IPS-20b (cell line): Measurements from ENCODE around the gene TSPAN18.
"Not testable (repeated sequence)": the region's sequence is repeated elsewhere in the genome, so short reads cannot be mapped to it uniquely, and the experiment has no call there.

Experiments
- H3K27ac ChIP-seq: one replicate; pipeline ENCODE4 v1.5.1; 2013; ENCODE audit warnings: low read length
- H3K27me3 ChIP-seq: 2 replicates; pipeline ENCODE4 v1.6.1; 2013; ENCODE audit warnings: mild to moderate bottlenecking, low read length, inconsistent platforms; ENCODE audit not compliant: insufficient read depth
- H3K36me3 ChIP-seq: 2 replicates; pipeline ENCODE4 v1.6.1; 2013; ENCODE audit warnings: low read depth, mild to moderate bottlenecking, inconsistent platforms, low read length, moderate library complexity; ENCODE audit not compliant: insufficient read depth
- H3K4me1 ChIP-seq: 2 replicates; pipeline ENCODE4 v1.6.1; 2013; ENCODE audit warnings: mild to moderate bottlenecking, control low read depth, inconsistent platforms, low read length, moderate library complexity; ENCODE audit not compliant: insufficient read depth
- H3K4me3 ChIP-seq: 2 replicates; pipeline ENCODE4 v1.5.1; 2013; ENCODE audit warnings: mild to moderate bottlenecking, low read length, inconsistent platforms
- H3K9ac ChIP-seq: 2 replicates; pipeline ENCODE4 v1.6.1; 2013; ENCODE audit warnings: low read depth, mild to moderate bottlenecking, inconsistent platforms, low read length, moderate library complexity
- H3K9me3 ChIP-seq: 2 replicates; pipeline ENCODE4 v1.6.1; 2013; ENCODE audit warnings: mild to moderate bottlenecking, low read depth, low read length, inconsistent platforms; ENCODE audit not compliant: insufficient read depth

Gene TSPAN18

DNA sequence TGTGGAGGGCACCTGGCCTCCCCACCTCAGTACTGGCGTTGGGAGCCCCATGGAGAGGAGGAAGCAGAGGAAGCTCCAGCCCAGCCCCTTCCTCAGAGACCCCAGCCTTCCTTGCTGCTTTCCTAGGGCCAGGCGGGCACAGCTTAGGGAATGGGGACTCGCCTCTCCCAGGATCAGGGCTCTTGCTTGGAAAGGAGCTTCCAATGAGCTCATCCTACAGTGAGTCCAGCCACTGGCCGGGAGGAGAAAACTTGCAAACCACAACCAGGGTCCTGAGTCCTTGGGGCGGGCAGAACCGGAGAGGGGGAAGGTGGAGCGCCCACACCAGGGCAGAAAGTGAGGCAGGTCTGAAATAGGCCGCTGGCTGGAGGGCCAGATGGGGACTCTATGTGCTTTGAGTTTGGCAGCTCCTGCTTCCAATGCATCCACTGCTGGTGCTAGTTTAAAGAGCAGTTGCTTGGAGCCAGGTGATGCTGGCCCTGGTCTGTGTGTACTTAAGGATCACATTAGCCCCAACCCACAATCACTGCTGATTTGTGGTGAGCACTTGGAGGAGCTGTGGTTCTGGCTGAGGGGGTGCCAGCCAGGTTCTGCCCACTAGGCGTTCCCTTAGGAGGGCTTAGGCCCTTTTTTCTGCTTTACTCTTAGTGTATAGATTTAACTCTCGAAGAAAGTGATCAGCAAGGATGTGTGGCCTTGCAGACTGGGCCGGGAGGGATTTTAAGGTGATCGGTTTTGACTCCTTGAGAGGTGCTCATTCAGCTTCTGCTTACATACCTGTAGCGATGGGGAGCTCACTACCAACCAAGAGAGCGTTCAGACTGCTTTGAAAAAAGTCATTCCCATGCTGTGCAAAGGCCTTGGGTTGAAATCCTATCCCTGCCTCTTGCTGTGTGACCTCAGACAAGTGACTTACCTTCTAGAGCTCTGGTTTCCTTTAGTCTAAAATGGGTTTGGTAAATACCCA is 142.0 kb downstream of the TSPAN18 start:
- H3K4me3 ChIP-seq, result no peak overlapping the region
- H3K36me3 ChIP-seq, result peaks cover 6% of the 10 kb centered on the region; the same call in 1 of the 2 replicates
- H3K4me1 ChIP-seq, result peaks cover 6% of the 10 kb centered on the region
- H3K27me3 ChIP-seq, result no peaks in the 10 kb centered on the region
- H3K27ac ChIP-seq, result no peak overlapping the region
- H3K9ac ChIP-seq, result no peak overlapping the region
- no peaks in the 10 kb centered on the region for H3K9me3 ChIP-seq

- H3K4me1 ChIP-seq, result peaks cover 6% of the 10 kb centered on the region
- no peaks in the 10 kb centered on the region for H3K27me3 ChIP-seq
- peaks cover 6% of the 10 kb centered on the region; the same call in 1 of the 2 replicates for H3K36me3 ChIP-seq
- no peak overlapping the region for H3K9ac ChIP-seq
- no peak overlapping the region for H3K27ac ChIP-seq
- no peak overlapping the region for H3K4me3 ChIP-seq
- H3K9me3 ChIP-seq, result no peaks in the 10 kb centered on the region
Measured at GRCh38 chr11:44870181-44870580, 143.4 kb downstream of the TSPAN18 start.

DNA sequence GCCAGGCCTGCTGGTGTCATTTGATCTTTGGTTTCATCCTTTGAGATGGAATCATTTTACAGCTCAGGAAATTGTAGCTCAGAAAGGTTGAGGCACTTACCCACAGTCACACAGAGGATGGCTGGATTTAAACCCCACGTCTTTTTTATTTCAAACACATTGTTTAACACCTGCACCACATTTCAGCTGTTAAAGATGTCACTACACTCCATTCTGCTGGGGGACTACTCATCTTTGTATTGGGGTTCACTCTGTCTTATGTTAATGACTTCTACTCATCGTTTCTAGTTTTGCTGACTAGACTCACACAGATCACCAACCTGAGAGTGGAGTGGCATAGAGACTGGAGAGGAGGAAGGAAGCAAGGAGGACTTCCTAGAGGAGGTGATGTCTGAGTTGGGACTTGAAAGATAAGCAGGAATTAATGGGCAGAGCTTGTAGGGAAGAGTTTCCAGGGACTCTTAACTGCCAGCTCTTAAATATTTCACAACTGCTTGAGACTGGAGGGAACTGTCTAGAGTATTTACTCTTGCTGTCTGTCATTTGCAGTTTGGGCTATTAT is 143.9 kb downstream of the TSPAN18 start:
- Histone ChIP-seq H3K27me3 (no peaks in the 10 kb centered on the region), H3K4me1 (peaks cover under 1% of the 10 kb centered on the region; the same call in 1 of the 2 replicates), H3K4me3 (no peak overlapping the region), H3K9ac (no peak overlapping the region), H3K27ac (no peak overlapping the region), H3K36me3 (peaks cover 6% of the 10 kb centered on the region; the same call in 1 of the 2 replicates), H3K9me3 (no peaks in the 10 kb centered on the region)

- H3K27me3 ChIP-seq, H3K9me3 ChIP-seq, H3K4me3 ChIP-seq, H3K4me1 ChIP-seq, H3K36me3 ChIP-seq, H3K27ac ChIP-seq, H3K9ac ChIP-seq: not testable (repeated sequence)
Measured at GRCh38 chr11:44871682-44872081, 144.9 kb downstream of the TSPAN18 start.

DNA sequence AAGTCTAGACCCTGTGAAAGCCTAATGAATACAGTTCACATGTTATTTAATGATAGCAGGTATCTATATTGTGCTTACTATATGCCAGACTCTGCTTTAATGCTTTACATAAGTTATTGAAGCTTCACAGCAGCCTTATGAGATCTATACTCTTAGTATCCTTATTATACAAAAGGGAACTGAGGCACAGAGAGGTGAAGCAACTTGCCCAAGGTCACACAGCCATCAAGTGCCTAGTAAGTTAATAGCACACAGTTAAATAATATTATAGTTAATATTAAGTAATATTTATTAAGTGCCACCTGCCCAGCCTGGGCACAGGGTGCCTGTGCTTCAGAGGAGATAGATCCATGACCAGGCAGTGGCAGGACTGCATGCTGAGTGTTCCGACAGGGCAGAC is 145.8 kb downstream of the TSPAN18 start:
- H3K9ac ChIP-seq, result no peak overlapping the region
- H3K36me3 ChIP-seq, result peaks cover 6% of the 10 kb centered on the region; the same call in 1 of the 2 replicates
- peaks cover 8% of the 10 kb centered on the region; the same call in 1 of the 2 replicates for H3K27me3 ChIP-seq
- H3K9me3 ChIP-seq, result no peaks in the 10 kb centered on the region
- H3K4me1 ChIP-seq, result peaks cover 7% of the 10 kb centered on the region; the same call in 1 of the 2 replicates
- no peak overlapping the region for H3K4me3 ChIP-seq
- H3K27ac ChIP-seq, result no peak overlapping the region

DNA sequence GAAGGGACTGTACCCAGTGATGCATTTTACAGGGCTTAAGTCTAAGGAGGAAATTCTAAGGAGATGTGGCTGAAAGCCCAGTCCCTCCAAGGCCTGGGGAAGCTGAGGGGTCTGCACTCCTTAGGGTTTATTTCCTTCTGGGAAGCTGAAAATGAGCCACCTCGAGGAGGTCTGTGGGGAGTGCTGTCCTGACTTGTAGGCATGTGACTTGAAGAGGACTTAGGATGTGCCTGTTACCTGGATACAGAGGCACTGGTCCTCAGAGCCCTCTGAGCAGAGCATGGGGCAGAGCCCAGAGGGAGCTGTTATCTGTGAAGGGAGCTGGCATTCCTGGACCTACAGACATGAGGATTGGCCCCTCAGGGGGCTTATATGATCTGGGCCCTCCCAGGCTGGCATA is 146.8 kb downstream of the TSPAN18 start:
- Histone ChIP-seq H3K9ac (no peak overlapping the region), H3K36me3 (peaks cover 6% of the 10 kb centered on the region; the same call in 1 of the 2 replicates), H3K27me3 (peaks cover 18% of the 10 kb centered on the region; the same call in 1 of the 2 replicates), H3K4me3 (no peak overlapping the region), H3K9me3 (no peaks in the 10 kb centered on the region), H3K27ac (no peak overlapping the region), H3K4me1 (peaks cover 17% of the 10 kb centered on the region)

DNA sequence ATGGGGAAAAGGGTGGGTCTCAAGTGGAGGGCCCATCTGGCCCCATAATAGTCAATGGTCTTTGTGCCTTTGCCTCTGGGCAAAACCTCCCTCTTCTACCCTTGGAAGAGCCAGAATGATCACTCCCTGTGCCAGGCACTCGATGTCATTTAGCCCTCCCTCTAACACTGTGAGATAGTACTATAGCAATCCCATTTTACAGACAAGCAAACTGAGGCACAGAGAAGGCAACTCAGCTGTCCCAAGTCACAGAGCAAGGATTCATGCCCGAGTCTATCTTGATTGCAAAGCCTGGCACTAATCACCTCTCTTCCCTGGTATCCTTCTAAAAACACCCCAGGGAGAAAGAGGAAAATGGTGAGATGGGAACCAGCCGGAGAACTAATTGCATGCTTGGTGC is 147.5 kb downstream of the TSPAN18 start:
- no peak overlapping the region for H3K9ac ChIP-seq
- peaks cover 25% of the 10 kb centered on the region; the same call in 1 of the 2 replicates for H3K27me3 ChIP-seq
- H3K9me3 ChIP-seq, result no peaks in the 10 kb centered on the region
- peaks cover 6% of the 10 kb centered on the region; the same call in 1 of the 2 replicates for H3K36me3 ChIP-seq
- peaks cover 23% of the 10 kb centered on the region for H3K4me1 ChIP-seq
- H3K27ac ChIP-seq, result no peak overlapping the region
- no peak overlapping the region for H3K4me3 ChIP-seq

GRCh38 chr11:44875037-44875436 is 148.3 kb downstream of the TSPAN18 start:
- peaks cover 23% of the 10 kb centered on the region for H3K4me1 ChIP-seq
- no peak overlapping the region for H3K27ac ChIP-seq
- H3K9me3 ChIP-seq, result no peaks in the 10 kb centered on the region
- H3K27me3 ChIP-seq, result peaks cover 33% of the 10 kb centered on the region; the same call in 1 of the 2 replicates
- H3K36me3 ChIP-seq, result peaks cover 6% of the 10 kb centered on the region; the same call in 1 of the 2 replicates
- no peak overlapping the region for H3K4me3 ChIP-seq
- no peak overlapping the region for H3K9ac ChIP-seq

- H3K9ac ChIP-seq, result no peak overlapping the region
- peaks cover 41% of the 10 kb centered on the region; the same call in 1 of the 2 replicates for H3K27me3 ChIP-seq
Measured at GRCh38 chr11:44876194-44876723, 149.5 kb downstream of the TSPAN18 start.

DNA sequence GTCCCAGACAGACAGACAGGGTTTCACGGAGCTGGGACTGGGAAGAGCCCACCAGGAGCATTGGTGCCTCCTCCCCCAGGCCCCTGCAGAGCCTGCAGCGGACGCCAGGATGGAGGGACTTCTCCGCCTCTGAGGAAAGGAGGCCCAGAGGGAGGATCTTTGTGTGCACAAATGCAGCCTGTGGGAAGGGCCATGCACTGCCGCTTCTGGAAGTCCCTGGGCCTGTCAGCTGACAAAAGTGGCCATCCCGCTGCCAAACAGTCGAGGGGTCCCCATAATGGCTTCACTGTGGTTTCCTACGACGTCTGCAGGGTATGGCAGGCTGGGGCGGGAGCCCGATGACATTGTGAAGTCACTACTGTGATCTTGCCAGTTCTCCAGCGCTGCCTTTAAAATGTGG is 150.1 kb downstream of the TSPAN18 start:
- H3K9ac ChIP-seq, result no peak overlapping the region
- peaks cover 23% of the 10 kb centered on the region for H3K4me1 ChIP-seq
- no peaks in the 10 kb centered on the region for H3K9me3 ChIP-seq
- H3K27me3 ChIP-seq, result peaks cover 41% of the 10 kb centered on the region; the same call in 1 of the 2 replicates
- H3K36me3 ChIP-seq, result no peaks in the 10 kb centered on the region
- H3K27ac ChIP-seq, result no peak overlapping the region
- H3K4me3 ChIP-seq, result no peak overlapping the region

More at GRCh38 chr11:44876194-44876723, 149.5 kb downstream of the TSPAN18 start:
- H3K27ac ChIP-seq, result no peak overlapping the region
- H3K9me3 ChIP-seq, result no peaks in the 10 kb centered on the region
- H3K36me3 ChIP-seq, result no peaks in the 10 kb centered on the region
- H3K4me3 ChIP-seq, result no peak overlapping the region
- H3K4me1 ChIP-seq, result peaks cover 23% of the 10 kb centered on the region

DNA sequence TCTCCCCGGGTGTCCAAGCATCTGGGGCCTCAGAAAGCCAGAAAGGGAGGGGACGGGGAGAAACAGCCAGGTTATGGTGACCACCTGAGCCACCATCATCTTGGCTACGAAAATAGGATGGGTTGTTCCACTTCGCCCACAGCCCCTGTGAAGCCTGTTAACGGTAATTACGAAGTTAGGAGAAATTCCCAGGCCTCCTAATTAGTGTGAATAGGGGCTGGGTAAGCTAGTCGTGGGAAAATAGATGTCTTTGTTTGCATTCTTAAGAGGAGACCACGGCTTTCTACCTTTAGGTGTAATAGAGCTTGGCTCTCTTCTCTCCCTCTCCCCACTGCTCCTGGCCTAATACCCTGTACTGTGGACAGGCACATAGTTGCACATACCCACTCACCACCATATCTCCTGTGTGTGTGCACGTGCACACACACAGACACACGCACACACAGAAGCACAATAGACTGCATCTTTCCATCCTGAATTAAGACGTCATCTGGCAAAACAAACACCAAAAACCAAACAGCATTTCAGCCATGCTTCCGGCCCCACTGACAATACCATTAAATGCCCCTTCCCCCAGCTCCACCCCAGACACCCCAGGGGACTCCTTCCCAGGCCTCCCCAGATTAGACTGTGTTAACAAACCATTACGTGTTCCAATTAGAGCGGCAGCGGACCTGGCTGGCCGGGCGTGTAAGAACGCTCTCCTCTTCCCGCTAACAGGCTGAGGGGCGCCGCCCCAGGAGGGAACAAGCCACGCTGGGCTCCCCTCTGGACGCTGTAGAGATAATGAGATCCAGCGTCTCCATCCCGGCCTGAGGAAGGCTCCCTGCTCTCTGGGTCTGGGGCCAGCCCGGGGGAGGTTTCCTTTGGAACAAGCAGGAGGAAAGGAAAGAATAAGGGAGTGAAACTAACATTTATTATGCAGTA is 151.1 kb downstream of the TSPAN18 start:
- Histone ChIP-seq H3K9ac (no peak overlapping the region), H3K27me3 (peaks cover 41% of the 10 kb centered on the region; the same call in 1 of the 2 replicates), H3K4me3 (peak overlapping the region; percentile 10; the same call in 1 of the 2 replicates), H3K9me3 (no peaks in the 10 kb centered on the region), H3K27ac (no peak overlapping the region), H3K36me3 (no peaks in the 10 kb centered on the region), H3K4me1 (peaks cover 23% of the 10 kb centered on the region)
